ENCODE results near the gene ACOT12. TPM values are rescaled to one million over a fixed set of nuclear protein-coding genes. Genes with fewer than 3 reads are reported as not detected.

The ACOT12 gene
- total RNA-seq, 1 donor from 2014 or later, result not detected

GRCh38 chr5:81370912-81371311 lies 23.0 kb downstream of the ACOT12 start:
- no peak for TF ChIP-seq CTCF (IDR thresholded peaks at IDR 0.05; ENCODE audit: partially characterized antibody, unreplicated experiment)
- H3K27ac Mint-ChIP-seq (ENCODE audit: unreplicated experiment), result no peak overlapping the region
- H3K4me1 Mint-ChIP-seq (ENCODE audit: low read depth, unreplicated experiment), result no peaks in the 10 kb centered on the region

DNA sequence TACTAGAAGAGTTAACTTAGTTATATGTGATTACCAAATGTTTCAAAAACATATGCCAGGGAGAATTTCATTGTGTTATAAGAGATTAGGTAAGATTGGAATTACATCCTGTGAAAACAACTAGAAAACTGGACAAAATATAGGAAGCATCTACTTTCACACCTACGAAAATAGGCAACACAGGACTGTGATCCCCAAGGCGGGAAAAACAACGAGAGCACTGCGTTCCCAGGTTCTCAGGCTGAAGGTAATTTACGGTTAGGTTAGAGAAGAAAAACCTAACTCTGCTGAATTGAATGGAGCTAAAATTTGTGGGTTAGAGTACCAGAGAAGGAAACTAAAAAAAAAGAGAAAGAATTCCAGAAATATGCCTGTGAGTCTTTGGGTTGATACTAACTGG lies 28.4 kb downstream of the ACOT12 start:
- Mint-ChIP-seq H3K9me3 (ENCODE audit: unreplicated experiment) (no peaks in the 10 kb centered on the region), H3K27ac (ENCODE audit: unreplicated experiment) (no peak overlapping the region), H3K4me1 (ENCODE audit: low read depth, unreplicated experiment) (no peaks in the 10 kb centered on the region), H3K36me3 (ENCODE audit: unreplicated experiment) (no peaks in the 10 kb centered on the region), H3K4me3 (ENCODE audit: unreplicated experiment) (no peak overlapping the region), H3K27me3 (ENCODE audit: unreplicated experiment) (no peaks in the 10 kb centered on the region)
- no peak for TF ChIP-seq CTCF (IDR thresholded peaks at IDR 0.05; ENCODE audit: partially characterized antibody, unreplicated experiment)
- DNase-seq, result no peak

More at GRCh38 chr5:81370912-81371311, 23.0 kb downstream of the ACOT12 start:
- Mint-ChIP-seq H3K4me3 (ENCODE audit: unreplicated experiment) (no peak overlapping the region), H3K9me3 (ENCODE audit: unreplicated experiment) (no peaks in the 10 kb centered on the region), H3K36me3 (ENCODE audit: unreplicated experiment) (no peaks in the 10 kb centered on the region), H3K27me3 (ENCODE audit: unreplicated experiment) (peaks cover 1% of the 10 kb centered on the region)
- DNase-seq, result no peak

- Mint-ChIP-seq H3K27ac (ENCODE audit: unreplicated experiment) (no peak overlapping the region), H3K9me3 (ENCODE audit: unreplicated experiment) (no peaks in the 10 kb centered on the region), H3K36me3 (ENCODE audit: unreplicated experiment) (no peaks in the 10 kb centered on the region), H3K27me3 (ENCODE audit: unreplicated experiment) (no peaks in the 10 kb centered on the region), H3K4me3 (ENCODE audit: unreplicated experiment) (no peak overlapping the region), H3K4me1 (ENCODE audit: low read depth, unreplicated experiment) (no peaks in the 10 kb centered on the region)
- no peak for TF ChIP-seq CTCF (IDR thresholded peaks at IDR 0.05; ENCODE audit: partially characterized antibody, unreplicated experiment)
- DNase-seq, result no peak
These were observed 30.7 kb downstream of the ACOT12 start for GRCh38 chr5:81363093-81363871.

DNA sequence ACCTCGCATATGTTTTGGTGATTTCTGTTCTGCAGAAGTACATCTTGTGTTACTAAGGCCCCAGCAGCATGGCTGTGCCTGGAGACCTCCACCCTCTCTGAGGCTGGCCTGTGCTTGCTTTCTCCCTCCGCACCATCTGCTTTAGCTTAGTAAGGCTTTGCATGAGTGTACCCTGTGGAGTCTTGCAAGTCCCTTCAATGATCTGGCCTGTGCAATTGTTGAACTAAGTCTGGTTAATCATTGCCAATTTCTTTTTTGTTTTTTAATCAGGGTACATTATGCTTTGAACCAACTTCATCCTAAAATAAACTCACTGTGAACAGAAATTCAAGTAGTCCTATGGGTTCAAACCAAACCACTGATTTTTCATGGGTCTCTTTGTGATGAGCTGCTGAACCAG lies 32.3 kb downstream of the ACOT12 start:
- no peaks in the 10 kb centered on the region for H3K9me3 Mint-ChIP-seq (ENCODE audit: unreplicated experiment)
- no peaks in the 10 kb centered on the region for H3K4me1 Mint-ChIP-seq (ENCODE audit: low read depth, unreplicated experiment)
- no peak for DNase-seq
- no peak overlapping the region for H3K27ac Mint-ChIP-seq (ENCODE audit: unreplicated experiment)
- no peaks in the 10 kb centered on the region for H3K27me3 Mint-ChIP-seq (ENCODE audit: unreplicated experiment)
- no peak for TF ChIP-seq CTCF (IDR thresholded peaks at IDR 0.05; ENCODE audit: partially characterized antibody, unreplicated experiment)
- H3K4me3 Mint-ChIP-seq (ENCODE audit: unreplicated experiment), result no peak overlapping the region
- no peaks in the 10 kb centered on the region for H3K36me3 Mint-ChIP-seq (ENCODE audit: unreplicated experiment)

- Mint-ChIP-seq H3K36me3 (ENCODE audit: unreplicated experiment) (no peaks in the 10 kb centered on the region), H3K9me3 (ENCODE audit: unreplicated experiment) (no peaks in the 10 kb centered on the region), H3K27ac (ENCODE audit: unreplicated experiment) (no peak overlapping the region), H3K4me3 (ENCODE audit: unreplicated experiment) (no peak overlapping the region), H3K27me3 (ENCODE audit: unreplicated experiment) (no peaks in the 10 kb centered on the region), H3K4me1 (ENCODE audit: low read depth, unreplicated experiment) (no peaks in the 10 kb centered on the region)
- TF ChIP-seq CTCF (IDR thresholded peaks at IDR 0.05; ENCODE audit: partially characterized antibody, unreplicated experiment), result no peak
- DNase-seq, result no peak
These were observed 33.3 kb downstream of the ACOT12 start for GRCh38 chr5:81360640-81361039.
